Transverse colon (tissue), 3 donors: ENCODE data around the gene TBC1D22B.

Source experiments
- EP300 ChIP-seq: sonication (generic); formaldehyde crosslinking; IDR thresholded peaks from one replicate; pipeline ENCODE4 v1.6.1; 2017; ENCODE audit warnings: antibody characterized with exemption, low read depth
- POLR2A ChIP-seq: fragments of 450-650 bp; IDR thresholded peaks from one replicate; pipeline ENCODE4 v1.6.1; 2016; ENCODE audit warnings: antibody characterized with exemption, mild to moderate bottlenecking, moderate library complexity
- TF ChIP-seq, protein P1 (sequence below), 5 experiments: fragments of 200-600 bp in 3 of 5; fragments of 450-650 bp in 2 of 5; sonication (generic) in 3 of 5; IDR thresholded peaks; 1 replicate in 2 of 5; 2 replicates in 3 of 5; pipeline ENCODE4 v1.5.1; 2016 to 2017; ENCODE audit warnings: antibody characterized with exemption in 5 of 5, inconsistent platforms in 3 of 5, mild to moderate bottlenecking in 2 of 5, moderate library complexity in 1 of 5

GRCh38 chr6:37241775-37242428 lies 15.7 kb upstream of the TBC1D22B start:
- TF ChIP-seq POLR2A: no peak
- TF ChIP-seq, protein P1, sequence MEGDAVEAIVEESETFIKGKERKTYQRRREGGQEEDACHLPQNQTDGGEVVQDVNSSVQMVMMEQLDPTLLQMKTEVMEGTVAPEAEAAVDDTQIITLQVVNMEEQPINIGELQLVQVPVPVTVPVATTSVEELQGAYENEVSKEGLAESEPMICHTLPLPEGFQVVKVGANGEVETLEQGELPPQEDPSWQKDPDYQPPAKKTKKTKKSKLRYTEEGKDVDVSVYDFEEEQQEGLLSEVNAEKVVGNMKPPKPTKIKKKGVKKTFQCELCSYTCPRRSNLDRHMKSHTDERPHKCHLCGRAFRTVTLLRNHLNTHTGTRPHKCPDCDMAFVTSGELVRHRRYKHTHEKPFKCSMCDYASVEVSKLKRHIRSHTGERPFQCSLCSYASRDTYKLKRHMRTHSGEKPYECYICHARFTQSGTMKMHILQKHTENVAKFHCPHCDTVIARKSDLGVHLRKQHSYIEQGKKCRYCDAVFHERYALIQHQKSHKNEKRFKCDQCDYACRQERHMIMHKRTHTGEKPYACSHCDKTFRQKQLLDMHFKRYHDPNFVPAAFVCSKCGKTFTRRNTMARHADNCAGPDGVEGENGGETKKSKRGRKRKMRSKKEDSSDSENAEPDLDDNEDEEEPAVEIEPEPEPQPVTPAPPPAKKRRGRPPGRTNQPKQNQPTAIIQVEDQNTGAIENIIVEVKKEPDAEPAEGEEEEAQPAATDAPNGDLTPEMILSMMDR (IDR thresholded peaks at IDR 0.05): no peak
- TF ChIP-seq EP300: no peak
